GM15510 (cell line): Measurements from ENCODE around the gene MPG.

ENCODE experiments used
- POLR2A ChIP-seq: IDR thresholded peaks from 3 replicates; pipeline ENCODE4 v1.6.1; 2011; ENCODE audit warnings: borderline replicate concordance; ENCODE audit not compliant: insufficient read length; ENCODE audit errors: extremely low read depth

Gene MPG

GRCh38 chr16:45454-45853 is 32.6 kb upstream of the MPG start:
- no peak for TF ChIP-seq POLR2A

GRCh38 chr16:47234-47633 is 30.8 kb upstream of the MPG start:
- TF ChIP-seq POLR2A = no peak

- TF ChIP-seq POLR2A = no peak
These were observed 27.0 kb upstream of the MPG start for GRCh38 chr16:50769-51591.

GRCh38 chr16:53346-54236 is 24.4 kb upstream of the MPG start, which contains the start of the genes POLR3K and SNRNP25:
POLR3K (minus strand) TSS chr16:53608; CDS start chr16:53586, 22 bp downstream.
SNRNP25 (plus strand) TSS chr16:53828; CDS start chr16:54017, 189 bp downstream.
- TF ChIP-seq POLR2A = peak; percentile 95

- TF ChIP-seq POLR2A = no peak
These were observed 23.8 kb upstream of the MPG start for GRCh38 chr16:54237-54581.

- no peak for TF ChIP-seq POLR2A
These were observed 22.4 kb upstream of the MPG start for GRCh38 chr16:55571-56136.

GRCh38 chr16:56231-56927 is 21.6 kb upstream of the MPG start:
- no peak for TF ChIP-seq POLR2A

- TF ChIP-seq POLR2A = no peak
These were observed 20.3 kb upstream of the MPG start for GRCh38 chr16:57711-58110.

GRCh38 chr16:58491-59439 is 19.3 kb upstream of the MPG start:
- no peak for TF ChIP-seq POLR2A

GRCh38 chr16:59440-60059 is 18.5 kb upstream of the MPG start:
- TF ChIP-seq POLR2A = no peak

- TF ChIP-seq POLR2A = no peak
These were observed 17.9 kb upstream of the MPG start for GRCh38 chr16:60166-60565.

GRCh38 chr16:60929-61878 is 16.8 kb upstream of the MPG start:
- TF ChIP-seq POLR2A = no peak
